H1 (cell line): ENCODE results near the gene SH3YL1.

Experiments used
- EZH2 ChIP-seq: fragments of 200-600 bp; sonication (generic); IDR thresholded peaks from 2 replicates; pipeline ENCODE4 v1.7.1; 2012; ENCODE audit warnings: low read depth, mild to moderate bottlenecking, moderate library complexity, low read length, inconsistent platforms; ENCODE audit not compliant: severe bottlenecking
- SIX5 ChIP-seq: IDR thresholded peaks from 2 replicates; pipeline ENCODE4 v1.6.1; 2011; ENCODE audit warnings: mild to moderate bottlenecking, low read depth, low read length
- SP1 ChIP-seq: IDR thresholded peaks from 2 replicates; pipeline ENCODE4 v1.6.1; 2011; ENCODE audit warnings: low read depth, low read length
- SRF ChIP-seq: IDR thresholded peaks from 2 replicates; pipeline ENCODE4 v1.6.1; 2011; ENCODE audit warnings: mild to moderate bottlenecking, low read depth, low read length, moderate library complexity
- TBP ChIP-seq: IDR thresholded peaks from 2 replicates; pipeline ENCODE4 v1.6.1; 2011; ENCODE audit warnings: low read depth, low read length, improper control_type of control experiment
- YY1 ChIP-seq: IDR thresholded peaks from 2 replicates; pipeline ENCODE4 v1.6.1; 2011; ENCODE audit warnings: low read depth, mild to moderate bottlenecking, low read length
- TF ChIP-seq, protein P1 (sequence below): IDR thresholded peaks from 2 replicates; pipeline ENCODE4 v1.6.1; 2012; ENCODE audit warnings: inconsistent platforms

DNA sequence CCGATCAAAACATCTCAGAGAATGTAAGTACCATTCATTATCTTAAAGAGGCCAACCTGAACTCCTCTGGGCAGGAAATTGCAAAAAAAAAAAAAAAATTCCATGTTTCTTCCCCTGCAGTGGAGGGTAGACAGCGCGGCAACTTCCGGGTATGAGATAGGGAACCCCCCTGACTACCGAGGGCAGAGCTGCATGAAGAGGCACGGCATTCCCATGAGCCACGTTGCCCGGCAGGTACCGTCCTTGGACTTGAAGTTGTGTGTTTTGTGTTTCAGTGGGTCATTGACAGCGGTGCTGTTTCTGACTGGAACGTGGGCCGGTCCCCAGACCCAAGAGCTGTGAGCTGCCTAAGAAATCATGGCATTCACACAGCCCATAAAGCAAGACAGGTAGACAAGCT lies 8.1 kb upstream of the SH3YL1 start:
- TF ChIP-seq EZH2 (no peak), SIX5 (no peak), YY1 (no peak), SRF (no peak), SP1 (no peak), TBP (no peak)
- TF ChIP-seq, protein P1, sequence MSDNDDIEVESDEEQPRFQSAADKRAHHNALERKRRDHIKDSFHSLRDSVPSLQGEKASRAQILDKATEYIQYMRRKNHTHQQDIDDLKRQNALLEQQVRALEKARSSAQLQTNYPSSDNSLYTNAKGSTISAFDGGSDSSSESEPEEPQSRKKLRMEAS: no peak
